Panc1 (cell line): Measurements from ENCODE around the gene PHF20.

Experiments
- CTCF ChIP-seq: fragments of 450-650 bp; IDR thresholded peaks from 2 replicates; pipeline ENCODE4 v1.5.1; 2017; ENCODE audit warnings: mild to moderate bottlenecking
- POLR2AphosphoS5 ChIP-seq: IDR thresholded peaks from 2 replicates; pipeline ENCODE4 v1.6.1; 2012; ENCODE audit warnings: mild to moderate bottlenecking, low read depth, low read length, moderate library complexity
- SIN3A ChIP-seq: IDR thresholded peaks from 2 replicates; pipeline ENCODE4 v1.6.1; 2012; ENCODE audit warnings: low read depth, mild to moderate bottlenecking, low read length, moderate library complexity, borderline replicate concordance; ENCODE audit not compliant: insufficient read depth

GRCh38 chr20:35988910-35989463, 217.2 kb downstream of the PHF20 start:
- TF ChIP-seq CTCF (no peak), SIN3A (no peak), POLR2AphosphoS5 (no peak)
